Testis (tissue), 2 donors: ENCODE results near the gene AMBRA1.

Source experiments
- CTCF ChIP-seq, 3 experiments: fragments of 450-650 bp in 2 of 3; fragments of 200-600 bp in 1 of 3; sonication (generic) in 1 of 3; IDR thresholded peaks; one replicate each; pipeline ENCODE4 v1.5.1; 2016 to 2019; ENCODE audit warnings: antibody characterized with exemption in 3 of 3, mild to moderate bottlenecking in 2 of 3, moderate library complexity in 1 of 3
- POLR2A ChIP-seq: fragments of 450-650 bp; IDR thresholded peaks from one replicate; pipeline ENCODE4 v1.6.1; 2017; ENCODE audit warnings: antibody characterized with exemption, mild to moderate bottlenecking, moderate library complexity

- TF ChIP-seq CTCF (IDR thresholded peaks at IDR 0.05) (no peak), POLR2A (no peak)
Observed at GRCh38 chr11:46457659-46458424, 136.0 kb downstream of the AMBRA1 start.
